Panc1 (cell line): ENCODE measurements around the gene CD96.

Experiments
- CTCF ChIP-seq: fragments of 450-650 bp; IDR thresholded peaks from 2 replicates; pipeline ENCODE4 v1.5.1; 2017; ENCODE audit warnings: mild to moderate bottlenecking
- POLR2AphosphoS5 ChIP-seq: IDR thresholded peaks from 2 replicates; pipeline ENCODE4 v1.6.1; 2012; ENCODE audit warnings: mild to moderate bottlenecking, low read depth, low read length, moderate library complexity

- TF ChIP-seq CTCF (no peak), POLR2AphosphoS5 (no peak)
Measured at GRCh38 chr3:111594205-111594604, 52.2 kb downstream of the CD96 start.
